ENCODE data around the gene ANKS1B.
A peak's percentile ranks its signal among the peaks of the same experiment; 100 is the strongest.

The ANKS1B gene

DNA sequence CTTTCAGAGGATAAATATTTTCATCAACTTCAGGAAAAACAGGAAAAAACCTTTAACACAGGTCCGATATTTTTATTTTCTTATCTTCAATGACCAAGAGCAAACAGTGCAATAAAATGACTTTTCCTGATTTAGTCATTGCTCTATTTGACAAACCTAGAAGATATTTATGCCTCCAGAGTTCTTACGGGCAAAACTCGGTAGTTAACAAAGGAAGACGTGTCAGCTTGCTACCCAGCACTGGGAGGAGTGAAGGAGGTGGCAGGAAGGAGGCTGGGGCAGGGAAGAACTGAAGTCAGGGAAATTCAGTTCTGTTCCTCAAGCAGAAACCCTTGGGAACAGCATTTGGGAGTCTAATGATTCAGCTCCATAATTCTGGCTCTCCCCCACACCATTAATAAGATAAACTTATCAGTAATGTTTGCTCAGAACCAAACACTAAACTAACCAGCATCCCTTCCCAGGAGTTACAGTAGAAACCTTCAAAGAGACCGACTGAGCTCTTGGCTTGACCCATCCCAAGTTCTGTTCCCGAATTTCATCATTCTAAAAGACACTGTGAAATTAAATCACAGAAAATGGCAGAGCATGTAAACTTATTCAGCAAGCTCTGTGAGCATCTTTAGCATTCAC lies 1176.4 kb downstream of the ANKS1B start:
- Histone ChIP-seq H3K4me3 (ENCODE audit: low read depth, low read length) (no peak overlapping the region), H3K9me3 (ENCODE audit: severe bottlenecking) (no peaks in the 10 kb centered on the region), H3K27me3 (ENCODE audit: insufficient read depth, low read depth, severe bottlenecking) (no peaks in the 10 kb centered on the region), H3K36me3 (no peaks in the 10 kb centered on the region), H3K27ac (no peak overlapping the region)
- no peak for DNase-seq
- no peak for TF ChIP-seq CTCF (IDR thresholded peaks at IDR 0.05; ENCODE audit: low read depth, low read length)

DNA sequence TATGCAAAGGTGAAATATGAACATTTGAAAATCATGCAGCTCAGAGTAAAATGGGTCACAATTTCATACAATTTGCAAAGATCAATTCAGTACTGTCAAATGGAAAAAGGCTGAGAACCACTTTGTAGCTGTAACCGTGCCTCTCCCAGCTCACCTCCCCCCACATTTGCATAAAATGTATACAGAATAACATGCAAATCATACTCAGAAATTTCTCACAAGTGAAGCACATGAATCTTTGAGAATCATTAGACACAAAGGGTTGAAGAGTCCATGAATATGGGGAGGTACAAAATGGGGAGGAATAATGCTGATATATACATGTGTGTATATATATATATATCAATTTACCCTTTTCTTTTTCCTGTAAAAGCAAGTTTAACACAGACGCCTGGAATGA lies 1177.5 kb downstream of the ANKS1B start:
- Histone ChIP-seq H3K36me3 (no peaks in the 10 kb centered on the region), H3K27me3 (ENCODE audit: insufficient read depth, low read depth, severe bottlenecking) (no peaks in the 10 kb centered on the region), H3K9me3 (ENCODE audit: severe bottlenecking) (no peaks in the 10 kb centered on the region), H3K4me3 (ENCODE audit: low read depth, low read length) (no peak overlapping the region), H3K27ac (no peak overlapping the region)
- no peak for DNase-seq
- no peak for TF ChIP-seq CTCF (IDR thresholded peaks at IDR 0.05; ENCODE audit: low read depth, low read length)

DNA sequence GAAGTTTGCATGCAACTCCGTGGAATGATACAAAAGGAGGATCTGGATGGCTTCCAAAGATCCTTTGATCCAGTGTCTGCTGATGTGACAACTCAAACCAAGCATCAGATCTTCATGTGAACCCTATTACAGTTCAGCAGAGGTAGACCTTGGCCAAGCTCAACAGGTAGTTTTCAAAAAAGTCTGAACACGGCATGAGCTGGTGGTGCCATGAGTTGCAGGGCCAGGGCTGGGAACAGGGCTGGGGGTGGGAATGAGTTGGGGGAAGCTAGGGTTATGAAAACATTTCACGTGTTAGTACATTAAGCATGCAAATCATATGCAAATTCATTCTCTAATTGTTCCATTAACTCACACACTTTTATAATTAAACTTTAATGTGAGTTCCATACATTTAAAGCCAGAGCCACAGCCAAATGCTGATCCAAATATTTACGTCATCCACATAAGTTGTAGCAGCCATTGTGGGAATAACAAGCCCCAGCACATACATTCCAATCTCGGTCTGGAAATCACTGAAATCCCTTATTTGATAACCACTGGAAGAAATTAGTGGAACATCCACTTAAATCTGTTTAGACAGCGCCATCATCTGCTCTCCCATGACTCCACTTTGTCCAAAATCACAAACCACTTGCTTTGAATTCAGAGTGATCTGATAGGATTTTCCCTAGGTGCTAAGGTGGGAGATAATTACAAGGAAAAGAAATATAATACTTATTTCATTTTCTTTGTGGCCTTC lies 1181.1 kb downstream of the ANKS1B start:
- no peaks in the 10 kb centered on the region for H3K36me3 ChIP-seq
- TF ChIP-seq CTCF (IDR thresholded peaks at IDR 0.05; ENCODE audit: low read depth, low read length) = no peak
- no peak for DNase-seq
- H3K9me3 ChIP-seq (ENCODE audit: severe bottlenecking) = no peaks in the 10 kb centered on the region
- H3K27me3 ChIP-seq (ENCODE audit: insufficient read depth, low read depth, severe bottlenecking) = no peaks in the 10 kb centered on the region
- H3K27ac ChIP-seq = no peak overlapping the region
- H3K4me3 ChIP-seq (ENCODE audit: low read depth, low read length) = no peak overlapping the region

- Histone ChIP-seq H3K36me3 (no peaks in the 10 kb centered on the region), H3K4me3 (ENCODE audit: low read depth, low read length) (no peak overlapping the region), H3K27ac (no peak overlapping the region), H3K27me3 (ENCODE audit: insufficient read depth, low read depth, severe bottlenecking) (no peaks in the 10 kb centered on the region), H3K9me3 (ENCODE audit: severe bottlenecking) (no peaks in the 10 kb centered on the region)
- no peak for TF ChIP-seq CTCF (IDR thresholded peaks at IDR 0.05; ENCODE audit: low read depth, low read length)
- no peak for DNase-seq
These were observed 1184.9 kb downstream of the ANKS1B start for GRCh38 chr12:98799822-98800221.

- H3K27ac ChIP-seq = no peak overlapping the region
- peak; percentile 14 for DNase-seq
- TF ChIP-seq CTCF (IDR thresholded peaks at IDR 0.05; ENCODE audit: low read depth, low read length) = 0 out of 2 replicates have a peak, but pooled peaks have one; percentile 16
These were observed 1185.5 kb downstream of the ANKS1B start for GRCh38 chr12:98799146-98799810.

More at GRCh38 chr12:98799146-98799810, 1185.5 kb downstream of the ANKS1B start:
- H3K27me3 ChIP-seq (ENCODE audit: insufficient read depth, low read depth, severe bottlenecking) = no peaks in the 10 kb centered on the region
- no peaks in the 10 kb centered on the region for H3K36me3 ChIP-seq
- H3K9me3 ChIP-seq (ENCODE audit: severe bottlenecking) = no peaks in the 10 kb centered on the region
- H3K4me3 ChIP-seq (ENCODE audit: low read depth, low read length) = no peak overlapping the region
